Esophagus squamous epithelium (tissue), 4 donors: Measurements from ENCODE around the gene CHRNG.

Experiments used
- POLR2A ChIP-seq, 4 donors: fragments of 450-650 bp; IDR thresholded peaks; one replicate each; pipeline ENCODE4 v1.6.1; 2017; ENCODE audit warnings: antibody characterized with exemption in 4 of 4, mild to moderate bottlenecking in 4 of 4, moderate library complexity in 3 of 4
- TF ChIP-seq, protein P1 (sequence below), 6 experiments: fragments of 450-650 bp in 4 of 6; fragments of 200-600 bp in 2 of 6; sonication (generic) in 2 of 6; IDR thresholded peaks; one replicate each; pipeline ENCODE4 v1.5.1; 2016 to 2019; ENCODE audit warnings: antibody characterized with exemption in 6 of 6, mild to moderate bottlenecking in 4 of 6, moderate library complexity in 4 of 6

DNA sequence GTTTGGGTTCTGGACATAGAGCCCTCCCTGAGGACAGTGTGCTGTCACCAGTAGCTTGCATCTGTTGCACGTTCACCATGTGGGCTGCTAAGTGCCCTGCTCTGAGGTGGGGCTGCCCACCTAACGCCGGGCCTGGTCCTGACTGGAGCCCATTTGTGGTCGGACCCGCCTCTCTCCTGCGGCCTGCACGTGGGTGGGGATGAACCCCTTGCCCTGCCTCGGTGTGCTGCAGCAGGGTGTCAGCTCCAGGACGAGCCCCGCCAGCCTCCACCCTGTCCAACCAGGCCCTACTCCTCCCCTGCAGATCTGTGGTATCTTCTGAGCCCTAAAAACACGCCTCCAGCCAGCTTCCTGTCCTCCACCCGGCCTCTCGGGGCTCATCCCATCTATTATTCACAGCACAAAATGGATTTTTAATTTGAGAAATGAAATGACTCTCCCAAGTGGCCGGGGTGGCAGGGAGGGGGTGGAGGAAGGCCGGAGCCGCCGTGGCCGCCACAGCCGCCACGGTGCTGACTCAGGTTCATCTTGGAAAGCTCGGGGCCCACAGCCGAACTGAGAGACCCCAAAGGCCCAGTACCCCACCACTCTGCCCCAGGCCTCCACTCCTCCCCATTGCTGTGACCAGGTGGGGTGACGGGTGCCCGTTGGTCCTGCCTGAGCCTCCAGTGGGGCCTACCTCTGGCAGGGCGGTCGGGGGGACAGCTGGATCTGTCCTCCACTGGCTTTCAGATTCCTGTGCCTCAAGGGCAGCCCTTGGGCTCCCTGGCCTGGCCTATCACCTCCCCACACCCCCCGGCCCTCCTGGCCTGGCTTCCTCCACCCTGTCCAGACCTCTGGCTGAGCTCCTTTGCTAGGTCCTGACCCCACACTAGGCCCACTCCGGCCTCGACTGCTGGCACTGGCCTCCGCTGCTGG, 49.0 kb upstream of the CHRNG start:
- TF ChIP-seq, protein P1, sequence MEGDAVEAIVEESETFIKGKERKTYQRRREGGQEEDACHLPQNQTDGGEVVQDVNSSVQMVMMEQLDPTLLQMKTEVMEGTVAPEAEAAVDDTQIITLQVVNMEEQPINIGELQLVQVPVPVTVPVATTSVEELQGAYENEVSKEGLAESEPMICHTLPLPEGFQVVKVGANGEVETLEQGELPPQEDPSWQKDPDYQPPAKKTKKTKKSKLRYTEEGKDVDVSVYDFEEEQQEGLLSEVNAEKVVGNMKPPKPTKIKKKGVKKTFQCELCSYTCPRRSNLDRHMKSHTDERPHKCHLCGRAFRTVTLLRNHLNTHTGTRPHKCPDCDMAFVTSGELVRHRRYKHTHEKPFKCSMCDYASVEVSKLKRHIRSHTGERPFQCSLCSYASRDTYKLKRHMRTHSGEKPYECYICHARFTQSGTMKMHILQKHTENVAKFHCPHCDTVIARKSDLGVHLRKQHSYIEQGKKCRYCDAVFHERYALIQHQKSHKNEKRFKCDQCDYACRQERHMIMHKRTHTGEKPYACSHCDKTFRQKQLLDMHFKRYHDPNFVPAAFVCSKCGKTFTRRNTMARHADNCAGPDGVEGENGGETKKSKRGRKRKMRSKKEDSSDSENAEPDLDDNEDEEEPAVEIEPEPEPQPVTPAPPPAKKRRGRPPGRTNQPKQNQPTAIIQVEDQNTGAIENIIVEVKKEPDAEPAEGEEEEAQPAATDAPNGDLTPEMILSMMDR (IDR thresholded peaks at IDR 0.05), result no peak
- TF ChIP-seq POLR2A (IDR thresholded peaks at IDR 0.05), result no peak
